Measurements from ENCODE around the gene TBC1D26.
"Not testable (repeated sequence)": the region's sequence is repeated elsewhere in the genome, so short reads cannot be mapped to it uniquely, and the experiment has no call there.

TBC1D26 gene

DNA sequence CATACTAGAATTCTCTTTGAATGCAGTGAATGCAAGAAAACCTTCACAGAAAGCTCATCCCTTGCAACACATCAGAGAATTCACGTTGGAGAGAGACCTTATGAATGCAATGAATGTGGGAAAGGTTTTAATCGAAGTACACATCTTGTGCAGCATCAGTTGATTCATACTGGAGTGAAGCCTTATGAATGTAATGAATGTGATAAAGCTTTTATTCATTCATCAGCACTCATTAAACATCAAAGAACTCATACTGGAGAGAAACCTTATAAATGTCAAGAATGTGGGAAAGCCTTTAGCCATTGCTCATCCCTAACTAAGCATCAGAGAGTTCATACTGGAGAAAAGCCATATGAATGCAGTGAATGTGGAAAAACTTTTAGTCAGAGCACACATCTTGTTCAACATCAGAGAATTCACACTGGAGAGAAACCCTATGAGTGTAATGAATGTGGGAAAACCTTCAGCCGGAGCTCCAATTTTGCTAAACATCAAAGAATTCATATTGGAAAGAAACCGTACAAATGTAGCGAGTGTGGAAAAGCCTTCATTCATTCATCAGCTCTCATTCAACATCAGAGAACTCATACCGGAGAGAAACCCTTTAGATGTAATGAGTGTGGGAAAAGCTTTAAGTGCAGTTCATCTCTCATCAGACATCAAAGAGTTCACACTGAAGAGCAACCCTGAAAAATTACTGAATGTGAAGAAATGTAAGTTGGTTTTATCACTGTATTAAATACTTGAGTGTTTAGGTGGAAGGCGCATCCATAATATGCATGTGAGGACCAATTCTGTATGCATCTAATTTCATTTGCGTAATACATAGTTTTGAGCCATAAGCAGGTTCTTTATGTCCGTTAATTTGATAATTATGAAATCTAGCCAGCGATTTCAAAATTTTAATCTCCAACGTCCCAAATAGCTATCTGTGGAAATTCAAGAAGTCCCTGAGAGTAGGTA, 15.2 kb upstream of the TBC1D26 start:
- H3K27me3 ChIP-seq (replicated peaks; ENCODE audit: control insufficient read depth, insufficient read depth, low read length, poor library complexity, severe bottlenecking); H3K4me3 ChIP-seq (ENCODE audit: insufficient read depth, low read depth, low read length, poor library complexity, severe bottlenecking); H3K36me3 ChIP-seq (ENCODE audit: control insufficient read depth, insufficient read depth, low read length); H3K4me1 ChIP-seq (ENCODE audit: control insufficient read depth, insufficient read depth, low read length, poor library complexity, severe bottlenecking); DNase-seq; H3K9me3 ChIP-seq (ENCODE audit: control insufficient read depth, low read length); H3K27ac ChIP-seq (ENCODE audit: insufficient read depth, low read length, poor library complexity, severe bottlenecking): not testable (repeated sequence)

DNA sequence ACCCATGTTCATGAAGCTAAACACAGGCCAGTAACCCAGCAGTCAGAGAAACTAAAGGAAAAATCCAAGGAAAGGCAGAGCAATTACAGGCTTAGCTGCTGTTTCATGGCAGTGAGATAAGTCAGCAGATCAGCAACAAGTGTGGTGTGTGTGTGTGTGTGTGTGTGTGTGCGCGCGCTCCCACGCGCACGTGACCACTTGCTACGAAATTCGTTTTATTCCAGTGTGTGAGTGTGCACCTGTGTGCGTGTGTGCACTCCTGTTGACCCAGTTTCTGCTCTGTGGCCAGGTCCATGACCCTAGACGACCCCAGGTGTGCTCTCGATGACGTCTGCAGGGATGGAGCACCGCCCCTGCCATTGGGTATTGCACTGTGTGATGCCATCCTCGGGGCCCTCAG, 1.5 kb upstream of the TBC1D26 start:
- H3K4me3 ChIP-seq (ENCODE audit: insufficient read depth, low read depth, low read length, poor library complexity, severe bottlenecking); DNase-seq; H3K36me3 ChIP-seq (ENCODE audit: control insufficient read depth, insufficient read depth, low read length); H3K27me3 ChIP-seq (replicated peaks; ENCODE audit: control insufficient read depth, insufficient read depth, low read length, poor library complexity, severe bottlenecking); H3K27ac ChIP-seq (ENCODE audit: insufficient read depth, low read length, poor library complexity, severe bottlenecking); H3K9me3 ChIP-seq (ENCODE audit: control insufficient read depth, low read length); H3K4me1 ChIP-seq (ENCODE audit: control insufficient read depth, insufficient read depth, low read length, poor library complexity, severe bottlenecking): not testable (repeated sequence)

DNA sequence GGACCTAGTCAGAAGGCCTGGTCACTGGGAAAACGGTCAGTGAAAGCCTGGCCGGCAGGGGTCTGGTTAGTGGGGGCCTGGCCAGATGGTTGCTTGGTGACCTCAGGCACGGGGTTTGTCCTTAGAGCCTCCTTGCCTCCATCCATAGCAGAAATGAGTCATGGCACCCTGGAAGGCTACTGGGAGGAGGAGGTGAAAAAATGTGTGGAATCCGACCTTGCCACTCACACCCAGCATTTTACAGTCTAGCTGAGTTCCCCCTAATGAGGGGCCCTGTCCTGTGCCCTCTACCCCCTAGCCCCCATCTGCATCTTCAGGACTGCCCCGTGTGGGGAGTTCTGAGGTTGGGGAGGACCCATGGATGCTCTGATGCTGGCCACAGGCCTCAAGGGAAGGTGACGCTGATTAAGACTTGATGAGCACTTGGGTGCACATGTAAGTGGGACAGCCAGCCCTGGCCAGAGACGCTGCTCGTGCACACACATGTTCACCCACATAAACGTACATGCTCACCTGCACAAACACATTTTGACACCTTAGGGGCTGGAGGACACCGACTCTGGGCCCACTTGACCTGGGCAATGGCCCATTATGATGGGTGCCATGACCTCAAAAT, 1.2 kb downstream of the TBC1D26 start:
- H3K4me3 ChIP-seq (ENCODE audit: insufficient read depth, low read depth, low read length, poor library complexity, severe bottlenecking); H3K4me1 ChIP-seq (ENCODE audit: control insufficient read depth, insufficient read depth, low read length, poor library complexity, severe bottlenecking); DNase-seq; H3K27me3 ChIP-seq (replicated peaks; ENCODE audit: control insufficient read depth, insufficient read depth, low read length, poor library complexity, severe bottlenecking); H3K36me3 ChIP-seq (ENCODE audit: control insufficient read depth, insufficient read depth, low read length); H3K9me3 ChIP-seq (ENCODE audit: control insufficient read depth, low read length); H3K27ac ChIP-seq (ENCODE audit: insufficient read depth, low read length, poor library complexity, severe bottlenecking): not testable (repeated sequence)

DNA sequence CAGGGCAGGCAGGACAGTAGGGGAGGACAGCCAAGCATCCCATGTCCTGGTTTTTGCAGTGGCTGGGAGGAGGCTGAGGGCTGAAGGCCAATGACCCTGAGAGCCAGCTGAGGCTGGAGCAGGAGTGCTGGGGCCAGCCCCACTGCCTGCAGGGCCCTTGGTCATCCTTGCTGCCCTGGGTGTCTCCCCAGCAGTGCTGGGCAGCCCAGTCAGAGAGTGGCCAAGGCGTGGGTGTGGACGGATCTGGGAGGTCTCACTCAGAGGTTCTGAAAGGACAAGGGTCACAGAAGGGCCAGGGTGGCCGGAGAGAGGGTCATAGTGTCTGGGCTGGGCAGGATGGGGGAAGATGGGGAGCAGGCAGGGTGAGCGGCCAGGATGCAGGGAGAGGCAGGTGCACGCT, 4.5 kb downstream of the TBC1D26 start:
- H3K4me3 ChIP-seq (ENCODE audit: insufficient read depth, low read depth, low read length, poor library complexity, severe bottlenecking); H3K27me3 ChIP-seq (replicated peaks; ENCODE audit: control insufficient read depth, insufficient read depth, low read length, poor library complexity, severe bottlenecking); DNase-seq; H3K9me3 ChIP-seq (ENCODE audit: control insufficient read depth, low read length); H3K27ac ChIP-seq (ENCODE audit: insufficient read depth, low read length, poor library complexity, severe bottlenecking); H3K36me3 ChIP-seq (ENCODE audit: control insufficient read depth, insufficient read depth, low read length); H3K4me1 ChIP-seq (ENCODE audit: control insufficient read depth, insufficient read depth, low read length, poor library complexity, severe bottlenecking): not testable (repeated sequence)

DNA sequence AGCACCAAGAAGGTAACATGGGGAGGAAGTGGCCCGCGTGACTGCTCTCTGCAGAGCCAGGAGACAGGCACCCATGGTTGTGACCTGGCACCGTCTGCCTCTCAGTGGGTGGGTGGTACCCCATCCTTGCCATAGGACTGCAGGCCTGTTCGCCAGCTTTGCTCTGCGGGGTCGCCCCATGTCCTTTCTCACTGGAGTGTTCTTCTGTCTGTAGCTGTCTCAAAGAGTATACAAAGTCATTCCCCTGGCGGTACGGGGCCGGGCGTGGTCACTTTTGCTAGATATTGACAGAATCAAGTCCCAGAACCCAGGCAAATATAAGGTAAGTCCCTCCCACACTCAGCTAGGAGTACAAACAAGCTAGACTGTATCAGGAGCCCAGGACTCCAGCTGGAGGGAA, 6.0 kb downstream of the TBC1D26 start:
- no peak for DNase-seq
- no peaks in the 10 kb centered on the region for H3K36me3 ChIP-seq (ENCODE audit: control insufficient read depth, insufficient read depth, low read length)
- no peaks in the 10 kb centered on the region for H3K4me1 ChIP-seq (ENCODE audit: control insufficient read depth, insufficient read depth, low read length, poor library complexity, severe bottlenecking)
- H3K9me3 ChIP-seq (ENCODE audit: control insufficient read depth, low read length): no peaks in the 10 kb centered on the region
- H3K4me3 ChIP-seq (ENCODE audit: insufficient read depth, low read depth, low read length, poor library complexity, severe bottlenecking): no peak overlapping the region
- H3K27ac ChIP-seq (ENCODE audit: insufficient read depth, low read length, poor library complexity, severe bottlenecking): no peak overlapping the region
- H3K27me3 ChIP-seq (replicated peaks; ENCODE audit: control insufficient read depth, insufficient read depth, low read length, poor library complexity, severe bottlenecking): no peaks in the 10 kb centered on the region

DNA sequence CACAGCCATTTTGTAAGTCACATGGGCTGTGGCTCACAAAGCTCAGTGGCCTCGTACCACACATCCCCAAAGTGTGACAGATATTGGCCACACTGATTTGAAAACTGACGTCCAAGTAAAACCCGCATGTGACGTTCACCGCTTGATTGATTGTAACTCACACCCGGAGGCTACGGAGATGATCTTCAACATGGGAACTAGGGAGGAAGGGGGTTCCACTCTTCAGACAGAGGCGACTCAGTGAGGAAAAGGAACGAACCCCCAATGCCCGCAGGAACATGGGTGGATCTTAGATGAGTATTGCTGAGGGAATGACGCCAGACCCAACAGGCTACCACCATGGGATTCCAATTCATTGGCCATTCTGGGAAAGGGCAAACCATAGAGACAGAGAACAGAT, 7.2 kb downstream of the TBC1D26 start:
- H3K4me3 ChIP-seq (ENCODE audit: insufficient read depth, low read depth, low read length, poor library complexity, severe bottlenecking): not testable (repeated sequence)

DNA sequence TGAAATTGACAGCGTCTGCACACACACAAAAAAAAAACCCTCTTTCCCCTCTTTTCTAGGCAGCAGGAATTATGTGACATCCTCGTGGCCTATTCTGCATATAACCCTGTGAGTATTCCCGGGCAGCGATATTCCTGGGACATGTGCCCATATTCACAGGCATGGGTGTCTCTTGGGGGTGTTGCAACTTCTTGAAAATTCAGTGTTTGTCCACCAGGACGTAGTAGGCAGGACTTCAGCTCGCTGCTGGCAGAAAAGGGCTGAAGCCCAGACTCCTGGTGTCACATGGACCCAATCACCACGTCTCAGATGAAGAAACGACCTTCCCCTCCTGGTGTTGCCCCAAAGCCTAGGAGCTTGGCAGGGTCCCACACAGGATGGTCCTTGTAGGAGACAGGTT, 8.0 kb downstream of the TBC1D26 start:
- H3K9me3 ChIP-seq (ENCODE audit: control insufficient read depth, low read length); H3K27me3 ChIP-seq (replicated peaks; ENCODE audit: control insufficient read depth, insufficient read depth, low read length, poor library complexity, severe bottlenecking); DNase-seq; H3K27ac ChIP-seq (ENCODE audit: insufficient read depth, low read length, poor library complexity, severe bottlenecking); H3K36me3 ChIP-seq (ENCODE audit: control insufficient read depth, insufficient read depth, low read length); H3K4me3 ChIP-seq (ENCODE audit: insufficient read depth, low read depth, low read length, poor library complexity, severe bottlenecking); H3K4me1 ChIP-seq (ENCODE audit: control insufficient read depth, insufficient read depth, low read length, poor library complexity, severe bottlenecking): not testable (repeated sequence)

More for the DNA sequence above, 7.2 kb downstream of the TBC1D26 start:
- H3K27me3 ChIP-seq (replicated peaks; ENCODE audit: control insufficient read depth, insufficient read depth, low read length, poor library complexity, severe bottlenecking); H3K27ac ChIP-seq (ENCODE audit: insufficient read depth, low read length, poor library complexity, severe bottlenecking); H3K36me3 ChIP-seq (ENCODE audit: control insufficient read depth, insufficient read depth, low read length); H3K4me1 ChIP-seq (ENCODE audit: control insufficient read depth, insufficient read depth, low read length, poor library complexity, severe bottlenecking); DNase-seq; H3K9me3 ChIP-seq (ENCODE audit: control insufficient read depth, low read length): not testable (repeated sequence)

DNA sequence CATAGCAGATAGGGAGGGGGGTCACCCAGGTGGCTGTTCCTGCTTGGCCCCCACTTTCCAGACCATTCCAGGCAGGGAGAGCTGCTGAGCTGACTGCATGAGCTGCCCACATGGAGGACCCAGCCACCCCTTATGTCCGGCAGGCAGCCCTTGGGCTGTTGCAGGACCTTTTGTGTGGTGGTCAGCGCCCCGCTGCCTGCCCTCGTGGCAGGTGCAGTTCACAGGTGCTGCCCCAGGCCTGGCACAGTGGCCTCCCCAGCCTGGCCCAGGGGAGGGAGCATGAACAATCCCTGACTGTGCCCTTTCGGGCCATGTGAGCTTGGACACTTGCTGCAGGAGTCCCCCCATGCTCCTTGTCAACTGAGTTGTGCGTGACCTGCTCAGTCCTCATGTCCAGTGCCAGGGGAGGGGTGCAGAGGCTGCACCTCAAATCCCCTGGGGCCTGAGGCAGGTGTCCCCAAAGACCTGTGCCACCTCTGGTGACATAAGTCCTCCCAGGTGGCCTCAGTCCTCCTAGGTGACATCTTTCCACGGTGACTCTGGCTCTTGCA, 8.6 kb downstream of the TBC1D26 start:
- H3K27ac ChIP-seq (ENCODE audit: insufficient read depth, low read length, poor library complexity, severe bottlenecking): no peak overlapping the region
- H3K27me3 ChIP-seq (replicated peaks; ENCODE audit: control insufficient read depth, insufficient read depth, low read length, poor library complexity, severe bottlenecking): no peaks in the 10 kb centered on the region
- H3K36me3 ChIP-seq (ENCODE audit: control insufficient read depth, insufficient read depth, low read length): no peaks in the 10 kb centered on the region

DNA sequence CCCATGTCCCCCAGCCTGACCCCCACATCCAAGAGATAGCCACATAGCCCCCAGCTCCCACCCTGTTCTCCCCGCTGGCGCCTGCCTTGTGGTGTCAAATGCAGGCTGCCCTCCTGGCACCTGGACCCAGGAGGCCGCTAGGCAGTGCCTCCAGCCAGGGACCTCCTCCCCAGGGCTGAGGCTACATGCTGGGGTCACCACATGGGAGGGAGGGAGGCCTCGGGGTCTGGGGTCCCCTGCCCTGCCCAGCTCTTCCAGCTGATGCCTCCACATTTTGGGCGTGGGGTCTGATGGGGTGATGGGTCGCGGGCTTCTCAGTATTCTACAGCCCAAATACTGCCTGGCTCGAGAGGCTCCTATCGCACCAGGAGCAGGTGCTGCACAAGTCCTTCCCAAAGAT, 9.5 kb downstream of the TBC1D26 start:
- Histone ChIP-seq H3K4me1 (ENCODE audit: control insufficient read depth, insufficient read depth, low read length, poor library complexity, severe bottlenecking) (no peaks in the 10 kb centered on the region), H3K36me3 (ENCODE audit: control insufficient read depth, insufficient read depth, low read length) (no peaks in the 10 kb centered on the region), H3K4me3 (ENCODE audit: insufficient read depth, low read depth, low read length, poor library complexity, severe bottlenecking) (no peak overlapping the region), H3K9me3 (ENCODE audit: control insufficient read depth, low read length) (no peaks in the 10 kb centered on the region), H3K27me3 (replicated peaks; ENCODE audit: control insufficient read depth, insufficient read depth, low read length, poor library complexity, severe bottlenecking) (no peaks in the 10 kb centered on the region), H3K27ac (ENCODE audit: insufficient read depth, low read length, poor library complexity, severe bottlenecking) (no peak overlapping the region)
- DNase-seq: no peak

More for the DNA sequence above, 8.6 kb downstream of the TBC1D26 start:
- H3K4me3 ChIP-seq (ENCODE audit: insufficient read depth, low read depth, low read length, poor library complexity, severe bottlenecking): no peak overlapping the region
- DNase-seq: no peak
- no peaks in the 10 kb centered on the region for H3K4me1 ChIP-seq (ENCODE audit: control insufficient read depth, insufficient read depth, low read length, poor library complexity, severe bottlenecking)
- H3K9me3 ChIP-seq (ENCODE audit: control insufficient read depth, low read length): no peaks in the 10 kb centered on the region
